ENCODE measurements around the gene SPAG6.

DNA sequence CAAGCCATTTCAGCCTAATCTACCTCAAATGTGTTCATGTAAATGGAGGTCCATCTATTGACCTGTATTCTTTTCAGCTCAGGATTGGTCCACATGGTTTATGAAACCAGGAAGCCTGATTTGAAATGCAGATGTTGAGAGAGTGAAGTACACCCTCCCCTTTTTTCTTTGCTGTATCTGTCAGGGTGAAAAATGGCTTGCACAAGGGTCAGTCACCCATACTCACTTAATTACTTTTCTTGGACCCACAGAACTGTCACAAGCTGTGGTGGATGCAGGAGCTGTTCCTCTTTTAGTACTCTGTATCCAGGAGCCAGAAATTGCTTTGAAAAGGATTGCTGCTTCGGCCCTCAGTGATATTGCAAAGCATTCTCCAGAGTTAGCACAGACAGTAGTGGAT lies 41.2 kb downstream of the SPAG6 start:
- TF ChIP-seq, protein P1, sequence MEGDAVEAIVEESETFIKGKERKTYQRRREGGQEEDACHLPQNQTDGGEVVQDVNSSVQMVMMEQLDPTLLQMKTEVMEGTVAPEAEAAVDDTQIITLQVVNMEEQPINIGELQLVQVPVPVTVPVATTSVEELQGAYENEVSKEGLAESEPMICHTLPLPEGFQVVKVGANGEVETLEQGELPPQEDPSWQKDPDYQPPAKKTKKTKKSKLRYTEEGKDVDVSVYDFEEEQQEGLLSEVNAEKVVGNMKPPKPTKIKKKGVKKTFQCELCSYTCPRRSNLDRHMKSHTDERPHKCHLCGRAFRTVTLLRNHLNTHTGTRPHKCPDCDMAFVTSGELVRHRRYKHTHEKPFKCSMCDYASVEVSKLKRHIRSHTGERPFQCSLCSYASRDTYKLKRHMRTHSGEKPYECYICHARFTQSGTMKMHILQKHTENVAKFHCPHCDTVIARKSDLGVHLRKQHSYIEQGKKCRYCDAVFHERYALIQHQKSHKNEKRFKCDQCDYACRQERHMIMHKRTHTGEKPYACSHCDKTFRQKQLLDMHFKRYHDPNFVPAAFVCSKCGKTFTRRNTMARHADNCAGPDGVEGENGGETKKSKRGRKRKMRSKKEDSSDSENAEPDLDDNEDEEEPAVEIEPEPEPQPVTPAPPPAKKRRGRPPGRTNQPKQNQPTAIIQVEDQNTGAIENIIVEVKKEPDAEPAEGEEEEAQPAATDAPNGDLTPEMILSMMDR (IDR thresholded peaks at IDR 0.05; ENCODE audit: low read depth, low read length, missing input control), result no peak
- TF ChIP-seq TAF1 (conservative IDR thresholded peaks at IDR 0.05) (no peak), ATF3 (IDR thresholded peaks at IDR 0.05) (no peak), MAX (IDR thresholded peaks at IDR 0.05) (no peak), SP1 (IDR thresholded peaks at IDR 0.05) (no peak), EGR1 (IDR thresholded peaks at IDR 0.05; ENCODE audit: low read depth in 2 of 2) (no peak), YY1 (IDR thresholded peaks at IDR 0.05) (no peak), GABPA (IDR thresholded peaks at IDR 0.05 in 1 of 2, conservative IDR thresholded peaks at IDR 0.05 in 1 of 2) (no peak), ZBTB33 (IDR thresholded peaks at IDR 0.05) (no peak), NR2F2 (IDR thresholded peaks at IDR 0.05) (no peak), RAD21 (IDR thresholded peaks at IDR 0.05) (no peak)

All from liver (tissue), 3 donors.